Kidney epithelial cell (primary cell): ENCODE data around the gene KCNB1. TPM values are rescaled to one million over a fixed set of nuclear protein-coding genes. Genes with fewer than 3 reads are reported as not detected.

ENCODE experiments used
- DNase-seq: peaks from one replicate; pipeline ENCODE4 v3.0.0-alpha.2; 2010; ENCODE audit warnings: low read depth
- H3K27me3 ChIP-seq: 2 replicates; pipeline ENCODE4 v1.6.0; 2011; ENCODE audit warnings: low read length; ENCODE audit not compliant: control insufficient read depth, insufficient read depth
- H3K36me3 ChIP-seq: 2 replicates; pipeline ENCODE4 v1.5.1; 2011; ENCODE audit warnings: low read length; ENCODE audit not compliant: control insufficient read depth, insufficient read depth
- H3K4me3 ChIP-seq: 2 replicates; pipeline ENCODE4 v1.5.1; 2011; ENCODE audit warnings: low read depth, mild to moderate bottlenecking, control low read depth, low read length
- total RNA-seq: library from RNA; depleted of rRNA; stranded (reverse); fragments of >200 nt; gene quantifications from 2 replicates; pipeline ENCODE4 v1.2.3, GENCODE V29; 2015
- TF ChIP-seq, protein P1 (sequence below): IDR thresholded peaks from 2 replicates; pipeline ENCODE4 v1.5.1; 2011; ENCODE audit warnings: mild to moderate bottlenecking, moderate library complexity, low read length, control low read depth, inconsistent platforms; ENCODE audit not compliant: insufficient read depth, poor library complexity, severe bottlenecking

The KCNB1 gene
- total RNA-seq, 1 donor from 2014 or later = not detected

DNA sequence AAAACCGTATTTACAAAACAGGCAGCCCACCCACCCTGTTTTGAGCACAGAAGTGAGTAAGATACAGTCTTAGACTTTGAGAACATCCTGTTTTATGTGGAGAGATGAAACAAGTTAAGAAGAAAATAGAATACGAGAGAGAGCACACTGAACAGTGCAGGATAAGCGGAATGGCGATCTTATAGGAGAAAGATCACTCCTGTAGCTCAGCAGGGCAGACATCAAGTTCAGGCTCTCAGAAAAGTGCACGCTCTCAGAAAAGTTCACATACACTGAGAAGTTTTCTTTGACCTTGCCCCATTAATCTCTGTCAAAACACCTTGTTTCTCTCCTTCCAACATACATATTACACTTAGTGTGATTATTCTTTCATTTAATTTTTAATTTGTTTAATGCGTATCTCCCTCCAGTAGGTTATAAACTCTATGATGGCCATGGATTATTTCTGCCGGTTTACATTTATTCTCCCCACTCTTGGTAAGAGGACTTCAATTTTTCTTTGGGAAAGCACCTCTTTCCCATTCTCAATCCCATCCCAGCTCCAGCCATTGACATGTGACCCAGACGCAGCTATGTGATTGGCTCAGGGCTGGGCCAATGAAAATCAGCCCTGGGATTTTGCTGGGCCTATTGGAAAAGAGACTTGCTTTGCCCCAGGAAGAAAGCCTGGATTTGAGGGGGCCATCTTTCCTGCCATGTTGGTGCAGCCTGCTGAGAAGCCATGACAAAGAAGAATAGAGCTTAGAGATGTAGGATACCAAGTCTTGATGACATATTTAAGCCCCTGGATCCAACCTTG, 16.2 kb downstream of the KCNB1 start:
- Histone ChIP-seq H3K36me3 (no peaks in the 10 kb centered on the region), H3K27me3 (peaks cover 3% of the 10 kb centered on the region), H3K4me3 (no peak overlapping the region)
- no peak for DNase-seq
- TF ChIP-seq, protein P1, sequence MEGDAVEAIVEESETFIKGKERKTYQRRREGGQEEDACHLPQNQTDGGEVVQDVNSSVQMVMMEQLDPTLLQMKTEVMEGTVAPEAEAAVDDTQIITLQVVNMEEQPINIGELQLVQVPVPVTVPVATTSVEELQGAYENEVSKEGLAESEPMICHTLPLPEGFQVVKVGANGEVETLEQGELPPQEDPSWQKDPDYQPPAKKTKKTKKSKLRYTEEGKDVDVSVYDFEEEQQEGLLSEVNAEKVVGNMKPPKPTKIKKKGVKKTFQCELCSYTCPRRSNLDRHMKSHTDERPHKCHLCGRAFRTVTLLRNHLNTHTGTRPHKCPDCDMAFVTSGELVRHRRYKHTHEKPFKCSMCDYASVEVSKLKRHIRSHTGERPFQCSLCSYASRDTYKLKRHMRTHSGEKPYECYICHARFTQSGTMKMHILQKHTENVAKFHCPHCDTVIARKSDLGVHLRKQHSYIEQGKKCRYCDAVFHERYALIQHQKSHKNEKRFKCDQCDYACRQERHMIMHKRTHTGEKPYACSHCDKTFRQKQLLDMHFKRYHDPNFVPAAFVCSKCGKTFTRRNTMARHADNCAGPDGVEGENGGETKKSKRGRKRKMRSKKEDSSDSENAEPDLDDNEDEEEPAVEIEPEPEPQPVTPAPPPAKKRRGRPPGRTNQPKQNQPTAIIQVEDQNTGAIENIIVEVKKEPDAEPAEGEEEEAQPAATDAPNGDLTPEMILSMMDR = no peak

DNA sequence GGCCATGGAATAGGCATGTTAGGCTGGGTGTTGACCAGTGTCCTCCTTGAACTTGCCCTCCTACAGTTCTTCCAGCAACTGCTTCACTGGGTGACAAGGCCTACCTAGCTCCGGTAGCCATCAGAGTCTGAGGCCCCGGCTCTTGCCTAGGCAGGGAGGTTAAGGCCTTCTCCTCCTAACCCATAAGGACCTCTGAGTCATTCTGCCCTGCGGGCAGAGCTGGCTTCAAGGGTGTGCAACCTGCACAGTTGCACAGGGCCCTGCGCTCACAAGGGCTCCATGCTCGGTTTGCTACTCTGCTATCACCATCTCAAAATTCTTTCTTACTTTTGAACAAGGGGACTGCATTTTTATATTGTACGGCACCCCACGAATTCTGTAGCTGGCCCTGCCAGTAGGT, 17.9 kb downstream of the KCNB1 start:
- TF ChIP-seq, protein P1 = no peak
- H3K27me3 ChIP-seq = no peaks in the 10 kb centered on the region
- no peaks in the 10 kb centered on the region for H3K36me3 ChIP-seq
- no peak for DNase-seq
- no peak overlapping the region for H3K4me3 ChIP-seq

DNA sequence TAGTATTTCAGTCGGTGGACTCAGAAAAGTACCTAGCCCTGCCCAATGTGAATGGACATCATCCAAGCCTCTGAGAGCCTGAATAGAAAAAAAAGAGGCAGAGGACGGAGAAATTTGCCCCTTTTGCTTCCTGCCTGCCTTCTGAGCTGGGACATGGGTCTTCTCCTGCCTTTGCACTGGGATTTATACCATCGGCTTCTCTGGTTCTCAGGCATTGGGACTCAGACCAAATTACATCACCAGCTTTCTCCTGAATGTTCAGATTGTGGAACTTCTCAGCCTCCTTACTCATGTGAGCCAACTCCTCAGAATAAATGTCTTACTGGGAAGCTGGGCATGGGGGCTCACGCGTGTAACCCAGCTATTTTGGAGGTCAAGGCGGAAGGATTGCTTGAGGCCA, 19.8 kb downstream of the KCNB1 start:
- Histone ChIP-seq H3K4me3 (no peak overlapping the region), H3K27me3 (no peaks in the 10 kb centered on the region), H3K36me3 (no peaks in the 10 kb centered on the region)
- TF ChIP-seq, protein P1 = no peak
- DNase-seq = no peak

DNA sequence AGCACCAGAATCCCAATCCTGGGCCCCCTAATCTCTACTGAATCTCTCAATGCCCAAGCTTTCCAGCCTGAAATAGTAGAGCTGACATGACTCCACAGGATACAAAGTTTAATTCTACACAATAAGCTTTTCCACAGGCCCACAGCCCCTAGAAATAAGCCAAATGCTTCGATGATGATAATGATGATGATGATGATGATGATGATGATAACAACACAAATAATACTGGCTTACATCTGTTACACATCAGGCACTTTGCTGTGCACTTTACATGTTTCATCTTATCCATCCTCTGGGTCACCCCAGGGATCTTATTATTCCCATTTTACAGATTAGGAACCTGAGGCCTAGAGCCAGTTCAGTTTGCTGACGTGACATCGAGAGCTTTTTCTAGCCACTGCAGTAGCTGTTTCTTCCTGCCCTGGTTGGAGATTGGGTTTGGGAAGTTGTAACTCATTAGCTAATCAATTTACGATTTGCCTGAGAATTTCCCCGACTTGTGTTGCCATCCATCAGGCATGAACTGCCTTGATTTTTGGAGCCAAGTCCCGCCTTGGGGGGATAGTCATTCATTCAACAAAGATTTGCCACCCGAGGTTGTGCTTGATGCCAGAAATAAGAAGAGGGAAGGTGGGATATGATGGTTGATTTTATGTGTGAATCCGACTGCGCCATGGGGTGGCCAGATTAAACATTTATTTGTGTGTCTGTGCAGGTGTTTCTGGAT, 20.4 kb downstream of the KCNB1 start:
- H3K27me3 ChIP-seq = peaks cover 2% of the 10 kb centered on the region
- TF ChIP-seq, protein P1 = no peak
- DNase-seq = no peak
- H3K4me3 ChIP-seq = no peak overlapping the region
- no peaks in the 10 kb centered on the region for H3K36me3 ChIP-seq

DNA sequence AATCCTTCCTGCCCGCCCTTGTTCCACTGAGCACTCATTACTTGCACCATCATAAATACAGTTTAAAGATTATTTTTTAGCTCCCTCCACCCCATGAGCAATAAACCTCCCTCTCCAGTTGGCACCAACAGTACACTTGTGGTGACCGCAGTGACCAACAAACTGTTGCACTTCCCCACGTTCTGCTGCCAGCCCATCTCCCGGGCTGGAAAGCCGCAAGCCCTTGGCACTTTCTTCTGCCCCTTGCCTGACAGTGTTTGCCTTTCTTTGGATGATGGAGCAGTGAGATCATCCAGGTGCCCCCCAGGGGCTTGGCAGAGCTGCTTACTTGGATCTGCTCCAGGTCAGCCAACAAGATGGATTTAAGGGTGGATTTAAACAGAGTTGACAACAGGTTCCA, 21.6 kb downstream of the KCNB1 start:
- no peak overlapping the region for H3K4me3 ChIP-seq
- TF ChIP-seq, protein P1 = no peak
- no peaks in the 10 kb centered on the region for H3K36me3 ChIP-seq
- no peak for DNase-seq
- peaks cover 2% of the 10 kb centered on the region for H3K27me3 ChIP-seq
